Hematopoietic multipotent progenitor cell treated with erythropoietin and hydrocortisone succinate and interleukin-3 and kit ligand, for 6 days (in vitro differentiated cells): ENCODE data around the gene CAPN3.
A peak's percentile ranks its signal among the peaks of the same experiment; 100 is the strongest.

ENCODE experiments used
- DNase-seq: peaks from one replicate; pipeline ENCODE4 v3.0.0-alpha.2; 2015

CAPN3 gene

GRCh38 chr15:42358141-42358540 lies 1.2 kb upstream of the CAPN3 start:
- DNase-seq, result no peak

DNA sequence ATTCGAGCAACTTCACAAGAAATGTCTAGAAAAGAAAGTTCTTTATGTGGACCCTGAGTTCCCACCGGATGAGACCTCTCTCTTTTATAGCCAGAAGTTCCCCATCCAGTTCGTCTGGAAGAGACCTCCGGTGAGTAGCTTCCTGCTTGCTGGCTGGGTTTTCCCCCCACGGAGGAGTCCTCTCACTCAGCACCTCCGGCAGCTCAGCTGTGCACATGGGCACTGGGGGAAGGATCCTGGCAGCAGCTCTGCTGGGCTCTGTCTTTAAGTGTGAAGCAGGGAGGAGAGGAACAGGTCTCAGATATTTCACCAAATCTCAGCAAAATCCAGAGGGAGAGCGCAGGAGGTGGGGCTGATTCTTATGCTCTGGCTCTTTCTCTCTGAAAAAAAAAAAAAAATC lies 684 bp downstream of the CAPN3 start:
- DNase-seq, result no peak

DNA sequence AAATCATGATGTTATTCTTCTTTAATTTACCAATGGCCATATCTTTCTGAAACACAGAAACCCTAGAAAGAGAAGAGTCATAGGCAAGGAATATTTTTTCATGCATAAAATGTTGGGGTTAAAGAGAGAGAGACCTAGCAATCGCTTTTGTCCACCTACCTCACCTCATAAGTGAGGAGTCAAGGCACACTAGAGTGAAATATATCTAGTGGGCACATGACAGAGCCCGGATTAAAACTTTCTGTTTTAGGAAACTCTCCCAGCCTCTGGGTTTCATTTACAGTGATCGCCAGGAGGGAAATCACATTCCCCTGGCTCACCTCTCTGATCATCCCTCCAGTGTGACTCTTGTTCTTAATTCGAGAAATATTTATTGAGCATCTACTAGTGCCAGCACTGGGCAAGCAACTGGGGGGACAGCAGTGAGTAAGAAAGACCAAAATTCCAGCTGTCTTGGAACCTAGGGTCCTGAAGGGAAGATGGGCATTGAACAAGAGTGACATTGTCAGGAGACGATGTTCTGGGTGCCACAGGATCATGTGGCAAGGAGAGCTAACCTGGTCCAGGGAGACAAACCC lies 1.3 kb downstream of the CAPN3 start:
- no peak for DNase-seq

DNA sequence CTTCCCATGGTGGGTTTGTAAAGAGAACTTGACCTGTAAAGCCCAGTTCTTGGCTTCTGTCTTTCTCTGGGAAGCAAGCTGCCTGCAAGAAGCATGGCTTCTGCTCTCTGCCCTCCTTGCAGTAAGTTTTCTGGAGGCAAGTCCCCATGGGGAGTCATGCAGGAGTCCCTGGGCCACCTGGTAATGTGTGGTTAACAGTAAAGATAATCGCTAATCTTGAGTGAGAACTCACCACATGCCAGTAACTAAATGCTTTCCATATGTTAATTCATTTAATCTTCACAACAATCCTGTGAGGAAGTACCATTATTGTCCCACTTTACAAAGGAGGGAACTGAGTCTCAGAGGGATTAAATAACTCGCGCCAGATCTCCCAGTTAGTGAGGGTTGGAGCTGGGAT lies 4.2 kb downstream of the CAPN3 start:
- DNase-seq, result no peak

GRCh38 chr15:42363942-42364341 lies 4.6 kb downstream of the CAPN3 start:
- no peak for DNase-seq

DNA sequence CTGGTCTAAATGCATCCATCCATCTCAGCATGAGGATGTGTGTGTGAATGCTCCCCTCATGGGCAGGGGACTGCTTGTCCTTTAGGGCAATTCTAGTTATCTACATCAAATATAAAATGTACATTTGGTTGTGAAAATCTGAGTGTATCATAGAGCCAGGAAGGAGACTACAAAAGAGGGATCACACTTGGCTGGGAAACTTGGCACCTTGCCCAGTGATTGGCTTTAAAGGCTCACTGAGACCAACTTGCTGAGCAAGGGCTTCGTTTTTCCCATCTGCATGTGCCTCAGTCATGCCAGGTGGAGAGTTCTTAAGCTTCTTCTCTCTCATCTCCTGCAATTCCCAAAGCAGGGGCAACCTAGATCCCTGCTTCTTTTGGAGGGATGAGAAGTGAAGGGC lies 5.2 kb downstream of the CAPN3 start:
- DNase-seq, result no peak

GRCh38 chr15:42365921-42366550 lies 6.7 kb downstream of the CAPN3 start:
- DNase-seq, result no peak

DNA sequence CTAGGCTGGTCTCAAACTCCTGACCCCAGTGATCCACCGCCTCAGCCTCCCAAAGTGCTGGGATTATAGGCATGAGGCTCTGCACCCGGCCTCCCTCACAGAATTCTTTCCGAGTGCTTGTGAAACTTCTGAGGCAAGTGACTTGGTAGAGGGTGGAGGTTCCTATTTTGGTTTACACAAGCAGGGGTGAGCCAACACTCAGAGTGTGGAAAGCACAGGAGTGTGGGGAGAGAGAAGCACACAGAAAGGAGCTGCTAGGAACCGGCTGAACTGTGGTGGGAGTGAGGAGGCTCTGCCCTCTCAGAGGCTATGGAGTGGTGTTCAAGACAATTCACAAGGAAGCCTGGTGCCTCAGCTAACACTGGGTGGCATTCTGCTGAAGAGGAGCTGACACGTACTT lies 7.7 kb downstream of the CAPN3 start:
- peak; percentile 22 for DNase-seq

DNA sequence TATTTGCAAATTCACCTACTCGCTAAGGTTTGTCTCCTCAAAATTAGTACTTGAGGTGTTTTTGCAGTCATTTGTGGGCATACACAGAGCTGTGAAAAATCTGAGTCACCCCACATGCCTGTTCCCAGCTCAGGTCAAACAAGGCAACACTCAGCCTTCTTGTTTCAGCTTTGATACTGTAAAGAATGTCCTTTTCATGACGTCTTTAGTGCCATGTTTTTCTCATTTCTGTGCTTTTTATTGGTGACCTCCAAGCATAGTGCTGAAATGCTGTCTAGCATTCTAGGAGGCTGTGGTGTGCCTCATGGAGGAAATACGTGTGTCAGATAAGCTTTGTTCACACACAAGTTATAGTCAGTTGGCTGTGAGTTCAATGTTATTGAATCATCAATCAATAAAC lies 8.8 kb downstream of the CAPN3 start:
- DNase-seq, result no peak

GRCh38 chr15:42371096-42371495 lies 11.8 kb downstream of the CAPN3 start:
- DNase-seq, result peak; percentile 74

DNA sequence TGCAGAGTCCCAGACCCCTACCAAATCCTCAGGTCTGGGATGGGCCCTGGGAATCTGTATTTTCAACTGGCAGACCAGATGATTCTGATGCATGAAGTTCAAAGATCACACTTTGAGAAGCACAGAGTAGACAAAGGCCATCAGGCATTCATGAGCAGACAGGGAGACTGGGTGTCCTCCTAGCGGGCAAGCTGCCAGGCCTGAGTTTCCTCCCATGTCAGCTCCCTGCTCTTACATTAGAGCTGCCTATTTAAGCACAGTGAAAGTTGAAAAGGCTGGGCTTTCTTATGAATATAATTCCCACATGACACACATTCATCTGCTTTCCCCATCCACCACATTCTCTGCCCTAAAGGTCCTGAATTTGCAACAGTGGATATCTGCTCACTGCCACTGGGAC lies 14.0 kb downstream of the CAPN3 start:
- DNase-seq, result no peak

DNA sequence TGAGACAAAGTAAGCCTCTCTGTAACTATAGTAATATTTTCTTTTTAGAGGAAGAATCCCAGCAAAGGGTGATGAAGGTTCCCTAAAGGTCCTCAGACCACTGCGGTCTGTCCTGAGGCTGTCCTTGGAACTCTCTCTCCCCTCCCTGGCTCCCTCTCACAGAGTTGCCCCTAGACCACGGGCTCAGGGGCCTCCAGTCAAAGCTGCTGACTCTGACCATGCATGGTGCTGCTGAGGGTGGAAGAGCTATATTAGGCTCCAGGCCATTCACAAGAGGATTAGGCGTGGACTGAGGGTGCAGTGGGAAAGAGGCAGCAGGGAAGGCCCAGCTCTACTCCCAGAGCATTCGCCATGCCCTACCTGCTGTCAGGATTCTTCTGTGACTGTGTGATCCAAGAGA lies 14.6 kb downstream of the CAPN3 start:
- no peak for DNase-seq

GRCh38 chr15:42374810-42375209 lies 15.5 kb downstream of the CAPN3 start:
- DNase-seq, result no peak

- DNase-seq, result no peak
Measured at GRCh38 chr15:42375252-42375651, 16.0 kb downstream of the CAPN3 start.

- peak; percentile 29 for DNase-seq
Measured at GRCh38 chr15:42375941-42376340, 16.6 kb downstream of the CAPN3 start.

DNA sequence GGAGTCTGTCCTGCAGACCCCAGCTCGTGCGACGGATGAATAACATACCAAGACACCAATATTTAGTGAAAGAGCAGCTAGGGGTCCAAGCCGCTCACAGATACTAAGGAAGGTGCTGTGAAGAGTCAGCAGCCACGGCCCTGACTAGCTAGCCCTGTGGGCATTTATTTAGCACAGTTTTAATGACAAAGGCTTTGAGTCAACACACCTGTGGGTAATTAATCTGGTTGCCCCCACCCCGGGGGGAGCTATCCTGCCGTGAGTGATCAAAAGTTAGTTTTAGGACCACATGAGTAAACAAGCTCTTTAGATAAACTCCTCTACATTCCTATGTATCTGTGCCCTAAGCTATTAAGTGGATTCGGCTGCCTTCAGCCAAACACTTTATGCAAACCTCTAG lies 18.7 kb downstream of the CAPN3 start:
- DNase-seq, result no peak

GRCh38 chr15:42384597-42384996 lies 25.3 kb downstream of the CAPN3 start:
- peak; percentile 41 for DNase-seq

- peak; percentile 84 for DNase-seq
Measured at GRCh38 chr15:42385206-42385979, 26.1 kb downstream of the CAPN3 start.

GRCh38 chr15:42385980-42386700 lies 26.8 kb downstream of the CAPN3 start:
- DNase-seq, result no peak

GRCh38 chr15:42387603-42388002 lies 28.3 kb downstream of the CAPN3 start:
- no peak for DNase-seq

DNA sequence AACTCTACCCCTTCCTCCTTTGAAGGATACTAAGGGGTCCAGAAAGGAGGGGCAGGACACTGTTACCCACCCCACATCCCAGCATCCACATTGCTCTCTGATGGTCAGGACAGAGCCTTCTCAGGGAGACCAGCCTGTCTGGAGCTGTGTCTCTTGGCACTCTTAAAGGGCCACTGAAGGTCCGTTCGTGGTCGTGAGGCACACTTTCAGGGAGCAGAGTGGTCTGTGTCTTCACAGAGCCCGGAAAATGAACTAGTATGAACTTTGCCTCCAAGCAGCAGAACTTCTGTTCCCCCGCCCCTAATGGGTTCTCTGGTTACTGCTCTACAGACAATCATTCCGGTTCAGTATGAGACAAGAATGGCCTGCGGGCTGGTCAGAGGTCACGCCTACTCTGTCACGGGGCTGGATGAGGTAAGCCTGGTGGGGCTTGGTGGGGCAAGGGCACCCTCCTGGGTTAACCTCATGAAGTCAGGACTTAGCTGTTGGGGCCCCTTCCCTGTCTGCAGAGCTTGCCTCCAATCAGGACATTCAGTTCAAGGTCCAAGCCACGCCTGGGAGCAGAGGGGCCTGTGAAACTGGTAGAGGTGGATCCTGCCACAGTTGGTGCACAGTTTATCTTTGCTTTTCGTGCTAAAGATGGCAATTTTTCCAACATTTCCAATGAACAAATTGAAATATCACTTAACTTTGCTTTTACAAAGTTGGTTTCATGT lies 33.2 kb downstream of the CAPN3 start:
- no peak for DNase-seq

DNA sequence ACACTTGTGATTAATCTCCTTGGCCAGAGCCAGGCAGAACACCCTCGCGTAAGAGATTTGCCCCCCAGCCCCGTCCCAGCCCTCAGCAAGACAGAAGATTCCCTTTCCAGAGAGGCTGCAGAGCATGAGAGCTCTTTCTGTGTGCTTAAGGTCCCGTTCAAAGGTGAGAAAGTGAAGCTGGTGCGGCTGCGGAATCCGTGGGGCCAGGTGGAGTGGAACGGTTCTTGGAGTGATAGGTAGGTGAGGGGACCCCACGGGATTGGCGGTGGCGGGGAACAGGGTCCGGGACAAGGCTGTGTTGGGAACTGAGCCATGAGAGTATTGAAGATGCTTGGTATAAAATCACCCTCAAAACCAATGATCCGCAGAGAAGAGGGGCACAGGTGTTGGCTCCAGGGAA lies 34.8 kb downstream of the CAPN3 start:
- DNase-seq, result no peak

GRCh38 chr15:42395838-42396237 lies 36.5 kb downstream of the CAPN3 start:
- DNase-seq, result no peak
